ENCODE measurements around the gene CTBP2.

DNA sequence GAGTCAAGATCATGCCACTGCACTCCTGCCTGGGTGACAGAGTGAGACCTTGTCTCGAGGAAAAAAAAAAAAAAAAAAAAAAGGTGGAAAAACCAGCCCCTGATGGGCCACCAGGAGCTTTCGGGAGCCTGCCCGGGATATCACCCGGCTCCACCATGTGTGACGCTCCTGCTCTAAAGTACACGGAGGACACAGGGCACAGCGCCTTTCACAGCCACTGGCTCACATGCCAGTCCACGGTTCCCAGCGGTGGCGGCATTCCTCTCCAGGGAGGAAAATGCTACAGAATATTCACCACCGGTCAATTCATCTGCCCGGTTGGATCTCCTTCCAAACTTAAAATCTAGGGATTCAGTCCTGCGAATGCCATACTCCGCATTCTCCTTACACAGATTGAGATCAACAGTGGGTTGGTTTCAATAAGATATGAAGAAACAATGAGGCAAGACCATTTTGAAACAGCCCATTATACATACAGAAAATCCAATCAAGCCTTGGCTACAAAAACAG, 81.2 kb downstream of the CTBP2 start:
- TF ChIP-seq, protein P1, sequence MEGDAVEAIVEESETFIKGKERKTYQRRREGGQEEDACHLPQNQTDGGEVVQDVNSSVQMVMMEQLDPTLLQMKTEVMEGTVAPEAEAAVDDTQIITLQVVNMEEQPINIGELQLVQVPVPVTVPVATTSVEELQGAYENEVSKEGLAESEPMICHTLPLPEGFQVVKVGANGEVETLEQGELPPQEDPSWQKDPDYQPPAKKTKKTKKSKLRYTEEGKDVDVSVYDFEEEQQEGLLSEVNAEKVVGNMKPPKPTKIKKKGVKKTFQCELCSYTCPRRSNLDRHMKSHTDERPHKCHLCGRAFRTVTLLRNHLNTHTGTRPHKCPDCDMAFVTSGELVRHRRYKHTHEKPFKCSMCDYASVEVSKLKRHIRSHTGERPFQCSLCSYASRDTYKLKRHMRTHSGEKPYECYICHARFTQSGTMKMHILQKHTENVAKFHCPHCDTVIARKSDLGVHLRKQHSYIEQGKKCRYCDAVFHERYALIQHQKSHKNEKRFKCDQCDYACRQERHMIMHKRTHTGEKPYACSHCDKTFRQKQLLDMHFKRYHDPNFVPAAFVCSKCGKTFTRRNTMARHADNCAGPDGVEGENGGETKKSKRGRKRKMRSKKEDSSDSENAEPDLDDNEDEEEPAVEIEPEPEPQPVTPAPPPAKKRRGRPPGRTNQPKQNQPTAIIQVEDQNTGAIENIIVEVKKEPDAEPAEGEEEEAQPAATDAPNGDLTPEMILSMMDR (IDR thresholded peaks at IDR 0.05; ENCODE audit: low read depth, low read length, missing input control) = no peak
- TF ChIP-seq JUND (IDR thresholded peaks at IDR 0.05) = no peak
- no peak for TF ChIP-seq YY1 (IDR thresholded peaks at IDR 0.05)
- TF ChIP-seq FOXA2 (IDR thresholded peaks at IDR 0.05) = no peak
